GM23248 (cell line): Measurements from ENCODE around the gene GPR55. TPM values are rescaled to one million over a fixed set of nuclear protein-coding genes. Genes with fewer than 3 reads are reported as not detected.

Experiments
- DNase-seq: peaks from one replicate; pipeline ENCODE4 v3.0.0-alpha.2; 2015
- H2AFZ ChIP-seq: fragments of 200-600 bp; sonication (generic); 2 replicates; pipeline ENCODE4 v1.6.1; 2016; ENCODE audit warnings: antibody characterized with exemption
- H3F3A ChIP-seq: fragments of 200-600 bp; sonication (generic); 2 replicates; pipeline ENCODE4 v1.6.1; 2016; ENCODE audit warnings: mild to moderate bottlenecking, antibody characterized with exemption, mixed run types; ENCODE audit not compliant: insufficient read depth
- H3K27ac ChIP-seq: fragments of 200-600 bp; sonication (generic); 2 replicates; pipeline ENCODE4 v1.5.1; 2016; ENCODE audit warnings: mild to moderate bottlenecking
- H3K27me3 ChIP-seq: fragments of 200-600 bp; sonication (generic); replicated peaks from 2 replicates; pipeline ENCODE4 v1.6.1; 2016; ENCODE audit warnings: mild to moderate bottlenecking; ENCODE audit not compliant: insufficient read depth
- H3K36me3 ChIP-seq: fragments of 200-600 bp; sonication (generic); 2 replicates; pipeline ENCODE4 v1.6.1; 2016; ENCODE audit warnings: low read depth, mild to moderate bottlenecking
- H3K4me1 ChIP-seq: fragments of 200-600 bp; sonication (generic); 2 replicates; pipeline ENCODE4 v1.6.1; 2016; ENCODE audit warnings: mild to moderate bottlenecking; ENCODE audit not compliant: insufficient read depth
- H3K4me2 ChIP-seq: fragments of 200-600 bp; sonication (generic); one replicate; pipeline ENCODE4 v1.6.1; 2016; ENCODE audit warnings: mild to moderate bottlenecking; ENCODE audit not compliant: unreplicated experiment
- H3K4me3 ChIP-seq: fragments of 200-600 bp; sonication (generic); 2 replicates; pipeline ENCODE4 v1.5.1; 2016; ENCODE audit warnings: mild to moderate bottlenecking
- H3K79me2 ChIP-seq: fragments of 200-600 bp; sonication (generic); 2 replicates; pipeline ENCODE4 v1.6.1; 2016; ENCODE audit warnings: mild to moderate bottlenecking; ENCODE audit not compliant: insufficient read depth
- H3K9ac ChIP-seq: fragments of 200-600 bp; sonication (generic); 2 replicates; pipeline ENCODE4 v1.6.1; 2016; ENCODE audit warnings: mild to moderate bottlenecking
- H3K9me2 ChIP-seq: fragments of 200-600 bp; sonication (generic); 2 replicates; pipeline ENCODE4 v1.6.1; 2016; ENCODE audit warnings: mixed run types, mild to moderate bottlenecking, moderate library complexity; ENCODE audit not compliant: insufficient read depth
- H3K9me3 ChIP-seq: fragments of 200-600 bp; sonication (generic); one replicate; pipeline ENCODE4 v1.6.1; 2017; ENCODE audit warnings: low read depth
- H4K20me1 ChIP-seq: fragments of 200-600 bp; sonication (generic); 2 replicates; pipeline ENCODE4 v1.6.0; 2016; ENCODE audit not compliant: insufficient read depth
- EZH2 ChIP-seq: fragments of 200-600 bp; sonication (generic); IDR thresholded peaks from 2 replicates; pipeline ENCODE4 v1.6.1; 2018; ENCODE audit warnings: antibody characterized with exemption, mild to moderate bottlenecking; ENCODE audit not compliant: insufficient read depth, poor library complexity, severe bottlenecking
- EZH2phosphoT487 ChIP-seq: fragments of 200-600 bp; sonication (generic); IDR thresholded peaks from 2 replicates; pipeline ENCODE4 v1.6.1; 2018; ENCODE audit warnings: antibody characterized with exemption, moderate library complexity, mild to moderate bottlenecking, low read depth; ENCODE audit not compliant: insufficient read depth
- WGBS, 2 experiments: methylation state at CpG; one replicate each; pipeline ENCODE4 v1.1.6; 2015 to 2017; ENCODE audit warnings: low lambda C conversion rate in 2 of 2, low coverage in 1 of 2; ENCODE audit errors: missing lambda C conversion rate in 2 of 2; 5-methylcytosine and 5-hydroxymethylcytosine counted together
- in situ Hi-C: fragments of 300-500 bp; cut with MboI; formaldehyde crosslinking; loops from 2 replicates; pipeline ENCODE4 v1.15.0; 2020
- polyA plus RNA-seq: library from polyadenylated mRNA; unstranded; fragments of >200 nt; fragmentation: Nextera tagmentation; extraction: Ambion mirVana; gene quantifications from 2 replicates; pipeline ENCODE4 v1.2.1, GENCODE V29; 2016
- total RNA-seq: library from RNA; depleted of rRNA; stranded (reverse); fragments of >200 nt; shearing (Covaris generic); gene quantifications from 2 replicates; pipeline ENCODE4 v1.2.3, GENCODE V29; 2014

GPR55 gene
- total and polyA plus RNA-seq, 2 experiments from 2014 or later, result 0.20 TPM; not detected in 1

DNA sequence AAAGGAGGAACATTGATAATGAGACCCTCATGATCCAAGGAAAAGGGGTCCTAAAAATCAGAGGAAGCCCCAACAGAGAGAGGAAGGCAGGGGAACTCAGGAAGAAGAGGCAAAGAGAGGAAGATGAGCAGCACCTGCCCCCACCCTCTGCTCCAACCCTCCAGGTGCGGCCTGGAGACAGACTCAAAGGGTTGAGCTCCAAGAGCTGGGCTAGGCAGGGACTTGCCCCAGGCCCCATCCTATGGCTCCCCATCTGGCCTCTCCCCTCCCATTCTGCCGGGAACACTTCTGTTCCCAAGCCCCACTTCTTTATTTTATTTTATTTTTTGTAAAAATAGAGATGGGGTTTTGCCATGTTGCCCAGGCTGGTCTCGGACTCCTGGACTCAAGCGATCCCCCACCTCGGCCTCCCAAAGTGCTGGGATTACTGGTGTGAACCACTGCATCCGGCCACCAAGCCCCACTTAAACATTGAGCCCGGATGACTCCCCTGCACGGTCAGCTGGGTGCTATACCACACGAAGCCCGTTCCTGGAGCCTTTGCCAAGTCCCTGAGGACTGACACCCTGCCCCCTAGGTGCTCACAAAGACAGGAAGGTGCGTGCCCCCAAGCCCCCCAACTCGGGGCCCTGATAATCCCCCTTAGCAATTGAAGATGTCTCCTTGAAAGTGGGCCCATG, 3.8 kb upstream of the GPR55 start:
- 54 to 56% methylated on average over 12 of the region's 12 CpGs for WGBS, 2 experiments
- no peak for DNase-seq
- no peak for TF ChIP-seq EZH2
- TF ChIP-seq EZH2phosphoT487, result no peak

DNA sequence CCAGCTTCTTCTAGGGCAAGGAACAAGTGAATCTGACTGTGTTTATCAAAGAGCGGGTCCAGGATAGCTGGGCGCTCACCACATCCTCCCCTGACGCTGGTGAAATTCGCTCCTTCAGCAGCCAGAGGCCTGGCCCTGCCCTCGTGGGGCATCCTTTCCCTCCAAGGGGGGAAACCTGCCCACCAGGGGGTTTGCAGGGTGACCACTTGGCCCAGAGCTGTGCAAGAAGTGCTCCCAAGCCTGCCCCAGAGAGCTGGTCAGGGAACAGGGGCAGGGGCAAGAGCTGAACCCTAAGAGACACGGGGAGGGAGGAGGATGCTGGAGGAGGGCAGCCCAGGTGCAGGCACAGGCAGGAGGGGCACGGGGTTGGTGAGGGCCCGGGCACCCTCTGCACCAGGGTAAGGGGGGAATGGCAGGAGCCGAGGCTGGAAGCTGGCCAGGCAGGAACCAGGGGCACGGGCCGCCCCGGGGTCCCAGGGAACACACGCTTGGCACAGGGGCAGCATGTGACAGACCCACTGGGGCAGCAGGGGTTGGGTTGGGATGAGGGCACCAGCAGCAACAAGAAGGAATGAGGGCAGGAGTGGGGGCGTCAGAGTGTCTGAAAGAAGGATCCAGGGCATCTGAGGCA, 2.8 kb upstream of the GPR55 start:
- Histone ChIP-seq H4K20me1 (no peaks in the 10 kb centered on the region), H3K4me3 (no peak overlapping the region), H3K27ac (no peak overlapping the region), H2AFZ (no peak overlapping the region), H3K9ac (no peak overlapping the region), H3K4me2 (no peak overlapping the region), H3K9me2 (no peaks in the 10 kb centered on the region), H3K79me2 (no peaks in the 10 kb centered on the region), H3F3A (no peaks in the 10 kb centered on the region), H3K4me1 (0 out of 2 replicates have a peak, but pooled peaks cover 5% of the 10 kb centered on the region), H3K9me3 (no peaks in the 10 kb centered on the region), H3K36me3 (no peaks in the 10 kb centered on the region), H3K27me3 (peaks cover 6% of the 10 kb centered on the region; the same call in 1 of the 2 replicates)
- TF ChIP-seq EZH2 (no peak), EZH2phosphoT487 (no peak)
- in situ Hi-C loops, result no loop called here
- DNase-seq, result no peak
- 60 to 64% methylated on average over 7 to 14 of the region's 14 CpGs for WGBS, 2 experiments

More for the DNA sequence above, 3.8 kb upstream of the GPR55 start:
- no peaks in the 10 kb centered on the region for H3K79me2 ChIP-seq
- no peaks in the 10 kb centered on the region for H3K9me3 ChIP-seq
- H3K4me1 ChIP-seq, result 0 out of 2 replicates have a peak, but pooled peaks cover 5% of the 10 kb centered on the region
- no peaks in the 10 kb centered on the region for H4K20me1 ChIP-seq
- H3K27ac ChIP-seq, result no peak overlapping the region
- H3K9me2 ChIP-seq, result no peaks in the 10 kb centered on the region
- H3F3A ChIP-seq, result no peaks in the 10 kb centered on the region
- H3K4me3 ChIP-seq, result no peak overlapping the region
- no peaks in the 10 kb centered on the region for H3K36me3 ChIP-seq
- no peak overlapping the region for H3K4me2 ChIP-seq
- no peak overlapping the region for H3K9ac ChIP-seq
- in situ Hi-C loops, result no loop called here
- peaks cover 2% of the 10 kb centered on the region; the same call in 1 of the 2 replicates for H3K27me3 ChIP-seq
- no peak overlapping the region for H2AFZ ChIP-seq

DNA sequence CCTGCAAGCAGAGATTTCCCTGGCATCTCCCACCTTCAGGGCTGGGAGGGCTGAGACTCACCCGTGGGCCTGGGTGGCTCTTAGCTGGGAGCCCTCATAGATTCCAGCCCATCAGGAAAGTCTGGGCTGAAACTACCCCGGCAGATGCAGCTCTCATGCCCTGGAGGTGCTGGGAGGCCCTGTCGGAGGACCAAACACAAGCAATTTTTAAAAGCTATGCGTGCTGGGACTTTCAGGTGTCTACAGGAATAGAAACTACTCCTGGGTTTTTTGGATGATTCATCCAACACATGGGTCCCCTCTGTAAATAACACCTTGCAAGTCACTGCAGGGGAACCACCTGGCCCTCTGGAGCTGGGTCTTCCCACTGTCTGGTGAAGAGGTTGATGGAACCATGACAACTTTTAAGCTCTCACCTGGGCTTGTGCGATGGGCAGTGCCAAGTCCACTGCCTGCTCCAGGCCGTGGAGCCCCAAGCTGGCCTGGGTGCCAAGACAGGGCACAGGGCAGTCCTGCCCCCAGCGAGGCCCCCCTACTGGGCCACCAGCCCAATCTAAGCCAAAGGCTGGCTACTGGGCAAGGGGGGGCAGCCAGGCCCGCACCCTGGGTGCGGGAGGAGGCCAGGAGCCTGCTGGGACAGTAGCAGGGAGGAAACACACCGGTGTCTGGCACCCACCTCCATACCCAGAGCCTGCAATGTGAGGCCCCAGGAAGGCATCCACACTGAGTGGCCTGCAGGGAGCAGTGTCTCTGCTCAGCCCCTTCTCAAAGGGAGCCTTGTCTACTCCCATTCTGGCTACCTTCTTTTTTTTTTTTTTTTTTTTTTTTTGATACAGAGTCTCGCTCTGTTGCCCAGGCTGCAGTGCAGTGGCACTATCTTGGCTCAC, 1.1 kb upstream of the GPR55 start:
- in situ Hi-C loops, result no loop called here
- Histone ChIP-seq H3K9me3 (no peaks in the 10 kb centered on the region), H3F3A (no peaks in the 10 kb centered on the region), H2AFZ (no peak overlapping the region), H3K4me1 (no peaks in the 10 kb centered on the region), H3K9me2 (no peaks in the 10 kb centered on the region), H3K9ac (no peak overlapping the region), H3K36me3 (no peaks in the 10 kb centered on the region), H4K20me1 (no peaks in the 10 kb centered on the region), H3K4me2 (no peak overlapping the region), H3K27ac (no peak overlapping the region), H3K79me2 (no peaks in the 10 kb centered on the region), H3K4me3 (no peak overlapping the region), H3K27me3 (peaks cover 14% of the 10 kb centered on the region; the same call in 1 of the 2 replicates)
- DNase-seq, result no peak
- no peak for TF ChIP-seq EZH2phosphoT487
- no peak for TF ChIP-seq EZH2
- 63 to 68% methylated on average over 10 to 11 of the region's 11 CpGs for WGBS, 2 experiments

DNA sequence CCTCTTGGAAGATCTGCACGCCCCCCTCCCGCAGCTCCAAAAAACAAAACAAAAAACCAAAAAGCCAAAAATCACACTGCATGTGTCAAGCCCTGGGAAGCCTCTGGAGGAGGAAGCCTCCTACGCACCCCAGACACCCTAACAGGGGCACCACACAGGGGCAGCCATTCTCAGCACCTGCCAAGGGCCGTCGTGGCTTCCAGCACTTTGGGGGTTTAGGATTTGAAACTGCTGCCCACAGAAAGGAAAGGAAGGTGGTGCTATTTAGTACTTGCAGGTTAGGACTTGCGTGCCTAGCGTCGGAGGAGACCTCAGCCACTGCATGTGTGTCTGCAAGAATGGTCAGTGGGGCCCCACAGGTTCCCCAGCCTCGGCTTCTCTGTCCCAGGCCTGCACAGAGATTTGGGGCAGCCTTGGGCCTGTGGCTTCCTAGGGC, 419 bp upstream of the GPR55 start:
- no peak overlapping the region for H3K9ac ChIP-seq
- WGBS, 2 experiments, result 74 to 80% methylated on average over 9 of the region's 9 CpGs
- no peak for DNase-seq
- H3K4me1 ChIP-seq, result no peaks in the 10 kb centered on the region
- H3K9me2 ChIP-seq, result no peaks in the 10 kb centered on the region
- H3K9me3 ChIP-seq, result no peaks in the 10 kb centered on the region
- no peaks in the 10 kb centered on the region for H3K36me3 ChIP-seq
- no peak overlapping the region for H3K4me3 ChIP-seq
- H3K4me2 ChIP-seq, result no peak overlapping the region
- no peak overlapping the region for H3K27ac ChIP-seq
- H3K27me3 ChIP-seq, result peaks cover 20% of the 10 kb centered on the region
- TF ChIP-seq EZH2 (no peak), EZH2phosphoT487 (no peak)
- no peak overlapping the region for H2AFZ ChIP-seq
- no peaks in the 10 kb centered on the region for H4K20me1 ChIP-seq
- no peaks in the 10 kb centered on the region for H3F3A ChIP-seq
- no peaks in the 10 kb centered on the region for H3K79me2 ChIP-seq
- in situ Hi-C loops, result no loop called here
